ENCODE measurements around the gene CALHM6. TPM values are rescaled to one million over a fixed set of nuclear protein-coding genes. Genes with fewer than 3 reads are reported as not detected.

The CALHM6 gene
- total RNA-seq, 1 donor from 2014 or later = 1.3 TPM

- TF ChIP-seq CTCF (conservative IDR thresholded peaks at IDR 0.05) = no peak
Measured at GRCh38 chr6:116445102-116445501, 16.1 kb upstream of the CALHM6 start.

GRCh38 chr6:116446399-116446798 lies 14.8 kb upstream of the CALHM6 start:
- peaks cover 26% of the 10 kb centered on the region for H3K4me1 Mint-ChIP-seq
- no peaks in the 10 kb centered on the region for H3K9me3 Mint-ChIP-seq
- H3K4me3 Mint-ChIP-seq = no peak overlapping the region
- no peak for TF ChIP-seq CTCF (conservative IDR thresholded peaks at IDR 0.05)
- no peak overlapping the region for H3K27ac Mint-ChIP-seq (ENCODE audit: unreplicated experiment)
- H3K36me3 Mint-ChIP-seq (ENCODE audit: low read depth) = no peaks in the 10 kb centered on the region
- DNase-seq (ENCODE audit: low read depth, low spot score) = no peak
- no peaks in the 10 kb centered on the region for H3K27me3 Mint-ChIP-seq (ENCODE audit: low read depth)

More at GRCh38 chr6:116445102-116445501, 16.1 kb upstream of the CALHM6 start:
- H3K27ac Mint-ChIP-seq (ENCODE audit: unreplicated experiment) = no peak overlapping the region
- no peak for DNase-seq (ENCODE audit: low read depth, low spot score)
- no peak overlapping the region for H3K4me3 Mint-ChIP-seq
- peaks cover 29% of the 10 kb centered on the region for H3K4me1 Mint-ChIP-seq
- no peaks in the 10 kb centered on the region for H3K9me3 Mint-ChIP-seq
- H3K27me3 Mint-ChIP-seq (ENCODE audit: low read depth) = no peaks in the 10 kb centered on the region
- H3K36me3 Mint-ChIP-seq (ENCODE audit: low read depth) = no peaks in the 10 kb centered on the region

- H3K9me3 Mint-ChIP-seq = no peaks in the 10 kb centered on the region
- H3K27me3 Mint-ChIP-seq (ENCODE audit: low read depth) = no peaks in the 10 kb centered on the region
- no peak for TF ChIP-seq CTCF (conservative IDR thresholded peaks at IDR 0.05)
- H3K4me1 Mint-ChIP-seq = peaks cover 23% of the 10 kb centered on the region
- no peaks in the 10 kb centered on the region for H3K36me3 Mint-ChIP-seq (ENCODE audit: low read depth)
- DNase-seq (ENCODE audit: low read depth, low spot score) = no peak
- no peak overlapping the region for H3K4me3 Mint-ChIP-seq
- H3K27ac Mint-ChIP-seq (ENCODE audit: unreplicated experiment) = no peak overlapping the region
Measured at GRCh38 chr6:116447052-116447451, 14.1 kb upstream of the CALHM6 start.

GRCh38 chr6:116447496-116448011 lies 13.6 kb upstream of the CALHM6 start:
- H3K27ac Mint-ChIP-seq (ENCODE audit: unreplicated experiment) = peak overlapping the region; percentile 59
- H3K9me3 Mint-ChIP-seq = no peaks in the 10 kb centered on the region
- H3K27me3 Mint-ChIP-seq (ENCODE audit: low read depth) = no peaks in the 10 kb centered on the region
- no peaks in the 10 kb centered on the region for H3K36me3 Mint-ChIP-seq (ENCODE audit: low read depth)
- no peak overlapping the region for H3K4me3 Mint-ChIP-seq
- no peak for TF ChIP-seq CTCF (conservative IDR thresholded peaks at IDR 0.05)
- DNase-seq (ENCODE audit: low read depth, low spot score) = no peak
- peaks cover 18% of the 10 kb centered on the region for H3K4me1 Mint-ChIP-seq

GRCh38 chr6:116449565-116449964 lies 11.6 kb upstream of the CALHM6 start:
- Mint-ChIP-seq H3K9me3 (no peaks in the 10 kb centered on the region), H3K4me3 (no peak overlapping the region), H3K27me3 (ENCODE audit: low read depth) (no peaks in the 10 kb centered on the region), H3K27ac (ENCODE audit: unreplicated experiment) (no peak overlapping the region), H3K4me1 (peaks cover 5% of the 10 kb centered on the region), H3K36me3 (ENCODE audit: low read depth) (no peaks in the 10 kb centered on the region)
- no peak for DNase-seq (ENCODE audit: low read depth, low spot score)
- TF ChIP-seq CTCF (conservative IDR thresholded peaks at IDR 0.05) = no peak

Measured in neural crest cell (in vitro differentiated cells).